ENCODE results near the gene FRMD4A.
"Not testable (repeated sequence)": the region's sequence is repeated elsewhere in the genome, so short reads cannot be mapped to it uniquely, and the experiment has no call there.

The FRMD4A gene

DNA sequence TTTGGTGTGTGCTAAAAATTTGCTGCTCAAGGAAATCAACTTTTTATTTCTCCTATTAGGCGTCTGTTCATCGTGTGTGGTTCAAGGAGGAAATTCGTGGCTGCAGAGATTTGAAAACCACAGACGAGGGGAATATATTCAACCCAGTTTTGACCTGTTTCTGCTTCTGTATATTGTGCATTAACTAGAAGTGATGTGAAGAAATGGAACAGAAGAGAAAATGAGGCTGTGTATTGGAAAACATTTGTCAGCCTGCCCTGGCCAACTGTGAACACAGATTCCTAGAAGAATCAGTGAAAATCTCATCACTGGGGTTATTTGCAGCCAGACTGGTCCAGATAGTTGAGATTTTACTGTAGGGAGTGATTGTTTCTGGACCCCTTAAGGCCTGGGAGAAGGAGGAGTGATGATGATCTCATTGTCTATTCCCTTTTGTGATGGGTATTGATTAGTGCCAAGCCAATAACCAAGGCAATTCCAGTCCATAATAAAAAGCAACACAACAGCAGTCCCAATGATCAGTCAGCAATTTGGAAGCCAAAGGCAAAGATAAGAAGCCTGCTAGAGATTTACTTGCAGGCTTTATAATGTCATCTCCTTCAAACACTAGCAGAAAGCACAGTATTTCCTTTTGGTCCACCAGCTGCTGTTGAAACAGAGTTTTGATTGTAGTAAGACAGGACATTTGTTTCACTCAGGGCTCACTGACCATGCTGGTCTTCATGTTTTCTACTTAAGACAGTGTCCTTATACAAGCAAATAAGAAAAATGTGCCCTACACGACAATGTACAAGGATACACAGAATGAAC, 404.5 kb downstream of the FRMD4A start:
- Histone ChIP-seq H3K36me3 (ENCODE audit: control insufficient read depth, insufficient read depth, low read length) (no peaks in the 10 kb centered on the region), H3K27me3 (ENCODE audit: control insufficient read depth, insufficient read depth, low read length) (no peaks in the 10 kb centered on the region), H3K9ac (ENCODE audit: low read length) (no peak overlapping the region), H3K4me1 (ENCODE audit: control insufficient read depth, insufficient read depth, low read length) (no peaks in the 10 kb centered on the region), H3K27ac (ENCODE audit: low read depth, low read length) (no peak overlapping the region), H3K4me3 (ENCODE audit: low read length) (no peak overlapping the region)

DNA sequence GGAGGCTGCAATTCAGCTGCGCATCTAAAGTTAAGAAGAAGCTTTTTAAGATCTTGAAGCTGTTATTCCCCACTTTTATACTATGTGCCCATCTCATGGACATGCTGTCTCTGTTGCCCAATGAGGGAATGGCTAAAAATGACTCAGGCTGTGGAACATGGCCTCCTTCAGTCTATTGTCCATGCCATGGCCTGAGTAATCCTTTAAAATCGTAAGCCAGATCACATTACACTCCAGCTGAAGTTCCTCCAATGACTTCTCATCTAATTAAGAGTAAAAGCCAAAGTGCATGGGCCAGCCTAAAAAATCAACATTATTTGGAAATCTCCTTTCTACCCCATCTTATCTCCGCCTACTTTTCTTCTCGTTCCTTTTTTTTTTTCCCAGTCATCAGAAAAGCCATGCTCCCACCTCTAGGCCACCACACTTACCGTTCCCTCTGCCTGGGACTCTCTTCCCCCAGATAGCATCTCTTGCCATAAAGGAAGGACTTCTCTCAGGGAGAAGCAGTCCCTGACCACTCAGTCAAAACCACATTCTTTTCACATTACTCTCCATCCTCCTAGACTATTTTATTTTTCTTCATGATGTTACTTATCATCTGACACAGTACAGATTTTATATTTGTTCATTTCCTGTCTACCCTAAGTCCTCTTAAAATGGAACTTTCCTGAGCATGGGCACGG, 406.5 kb downstream of the FRMD4A start:
- Histone ChIP-seq H3K36me3 (ENCODE audit: control insufficient read depth, insufficient read depth, low read length) (no peaks in the 10 kb centered on the region), H3K27ac (ENCODE audit: low read depth, low read length) (no peak overlapping the region), H3K9ac (ENCODE audit: low read length) (no peak overlapping the region), H3K4me1 (ENCODE audit: control insufficient read depth, insufficient read depth, low read length) (no peaks in the 10 kb centered on the region), H3K4me3 (ENCODE audit: low read length) (no peak overlapping the region), H3K27me3 (ENCODE audit: control insufficient read depth, insufficient read depth, low read length) (no peaks in the 10 kb centered on the region)

- H3K4me1 ChIP-seq (ENCODE audit: control insufficient read depth, insufficient read depth, low read length) = no peaks in the 10 kb centered on the region
- H3K27ac ChIP-seq (ENCODE audit: low read depth, low read length) = no peak overlapping the region
- H3K27me3 ChIP-seq (ENCODE audit: control insufficient read depth, insufficient read depth, low read length) = no peaks in the 10 kb centered on the region
These were observed 408.1 kb downstream of the FRMD4A start for GRCh38 chr10:13922586-13922985.

DNA sequence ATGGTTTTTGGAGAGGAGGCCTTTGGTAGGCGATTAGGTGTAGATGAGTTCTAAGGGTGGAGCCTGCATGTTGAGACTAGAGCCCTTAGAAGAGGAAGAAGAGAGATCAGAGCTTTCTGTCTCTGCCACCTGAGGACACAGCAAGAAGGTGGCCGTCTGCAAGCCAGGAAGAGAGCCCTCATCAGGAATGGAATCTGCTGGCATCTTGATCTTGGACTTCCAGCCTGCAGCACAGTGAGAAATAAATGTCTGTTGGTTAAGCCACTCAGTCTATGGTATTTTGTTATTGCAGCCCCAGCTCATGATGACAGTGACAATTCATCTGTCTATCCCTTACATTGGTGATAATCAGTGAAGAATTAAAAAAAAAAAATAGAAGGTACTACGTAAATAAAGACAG, 408.8 kb downstream of the FRMD4A start:
- Histone ChIP-seq H3K9ac (ENCODE audit: low read length) (no peak overlapping the region), H3K36me3 (ENCODE audit: control insufficient read depth, insufficient read depth, low read length) (no peaks in the 10 kb centered on the region), H3K27me3 (ENCODE audit: control insufficient read depth, insufficient read depth, low read length) (no peaks in the 10 kb centered on the region), H3K4me3 (ENCODE audit: low read length) (no peak overlapping the region), H3K27ac (ENCODE audit: low read depth, low read length) (no peak overlapping the region), H3K4me1 (ENCODE audit: control insufficient read depth, insufficient read depth, low read length) (no peaks in the 10 kb centered on the region)

More at GRCh38 chr10:13922586-13922985, 408.1 kb downstream of the FRMD4A start:
- Histone ChIP-seq H3K4me3 (ENCODE audit: low read length) (no peak overlapping the region), H3K36me3 (ENCODE audit: control insufficient read depth, insufficient read depth, low read length) (no peaks in the 10 kb centered on the region), H3K9ac (ENCODE audit: low read length) (no peak overlapping the region)

- not testable (repeated sequence) for H3K4me1 ChIP-seq (ENCODE audit: control insufficient read depth, insufficient read depth, low read length); H3K27ac ChIP-seq (ENCODE audit: low read depth, low read length); H3K9ac ChIP-seq (ENCODE audit: low read length); H3K36me3 ChIP-seq (ENCODE audit: control insufficient read depth, insufficient read depth, low read length); H3K4me3 ChIP-seq (ENCODE audit: low read length); H3K27me3 ChIP-seq (ENCODE audit: control insufficient read depth, insufficient read depth, low read length)
These were observed 409.6 kb downstream of the FRMD4A start for GRCh38 chr10:13921131-13921530.

- Histone ChIP-seq H3K4me1 (ENCODE audit: control insufficient read depth, insufficient read depth, low read length) (no peaks in the 10 kb centered on the region), H3K27ac (ENCODE audit: low read depth, low read length) (no peak overlapping the region), H3K4me3 (ENCODE audit: low read length) (no peak overlapping the region), H3K27me3 (ENCODE audit: control insufficient read depth, insufficient read depth, low read length) (no peaks in the 10 kb centered on the region), H3K36me3 (ENCODE audit: control insufficient read depth, insufficient read depth, low read length) (no peaks in the 10 kb centered on the region), H3K9ac (ENCODE audit: low read length) (no peak overlapping the region)
These were observed 410.3 kb downstream of the FRMD4A start for GRCh38 chr10:13920465-13920864.

DNA sequence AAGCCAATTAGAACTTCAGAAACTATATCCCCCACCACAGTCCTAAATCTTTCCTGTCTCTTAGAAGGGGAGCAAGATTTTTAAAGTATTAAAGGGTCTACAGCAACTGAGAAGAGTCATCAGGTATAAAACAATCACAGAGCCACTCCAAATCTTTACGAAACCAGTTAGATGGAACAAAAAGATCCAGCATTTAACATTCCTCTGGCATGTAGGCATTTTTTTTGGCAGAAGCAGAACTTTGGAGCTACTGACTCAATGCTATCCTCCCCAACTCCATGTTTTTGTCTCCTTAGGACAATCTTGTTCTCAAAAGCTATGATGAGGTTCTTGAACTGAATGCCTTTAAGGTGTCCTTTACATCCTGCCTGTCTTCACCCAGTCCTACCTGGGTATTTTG, 410.7 kb downstream of the FRMD4A start:
- H3K4me1 ChIP-seq (ENCODE audit: control insufficient read depth, insufficient read depth, low read length) = no peaks in the 10 kb centered on the region
- H3K27ac ChIP-seq (ENCODE audit: low read depth, low read length) = no peak overlapping the region
- no peak overlapping the region for H3K9ac ChIP-seq (ENCODE audit: low read length)
- H3K4me3 ChIP-seq (ENCODE audit: low read length) = no peak overlapping the region
- H3K36me3 ChIP-seq (ENCODE audit: control insufficient read depth, insufficient read depth, low read length) = no peaks in the 10 kb centered on the region
- no peaks in the 10 kb centered on the region for H3K27me3 ChIP-seq (ENCODE audit: control insufficient read depth, insufficient read depth, low read length)

- no peak overlapping the region for H3K27ac ChIP-seq (ENCODE audit: low read depth, low read length)
- no peak overlapping the region for H3K4me3 ChIP-seq (ENCODE audit: low read length)
- no peaks in the 10 kb centered on the region for H3K27me3 ChIP-seq (ENCODE audit: control insufficient read depth, insufficient read depth, low read length)
- H3K4me1 ChIP-seq (ENCODE audit: control insufficient read depth, insufficient read depth, low read length) = no peaks in the 10 kb centered on the region
- no peaks in the 10 kb centered on the region for H3K36me3 ChIP-seq (ENCODE audit: control insufficient read depth, insufficient read depth, low read length)
- no peak overlapping the region for H3K9ac ChIP-seq (ENCODE audit: low read length)
These were observed 412.9 kb downstream of the FRMD4A start for GRCh38 chr10:13917791-13918190.

DNA sequence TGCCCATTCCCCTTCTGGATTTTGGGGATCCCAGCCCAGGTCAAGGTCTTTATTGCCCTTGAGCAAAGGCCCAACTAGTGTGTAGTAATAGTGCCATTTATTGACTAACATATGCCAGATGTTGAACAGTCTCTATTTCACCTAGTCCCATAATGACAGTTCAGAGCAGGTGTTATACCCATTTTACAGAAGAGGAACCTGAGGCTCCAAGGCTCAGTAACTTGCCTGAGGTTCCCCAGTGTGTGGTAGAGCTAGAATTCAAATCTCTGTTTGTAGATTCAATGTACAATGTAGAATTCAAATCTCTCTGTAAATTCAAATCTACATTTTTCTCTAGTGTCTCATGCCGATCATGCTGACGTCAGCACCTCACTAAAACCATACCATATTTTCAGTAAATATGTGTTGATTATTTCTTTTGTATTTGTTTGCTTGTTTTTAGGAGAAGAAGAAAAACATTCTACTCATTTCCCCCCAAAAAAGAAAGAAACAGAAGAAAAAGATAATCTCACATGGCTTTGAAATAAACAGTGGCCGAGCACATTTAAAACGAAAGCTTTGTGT, 414.3 kb downstream of the FRMD4A start:
- no peak overlapping the region for H3K27ac ChIP-seq (ENCODE audit: low read depth, low read length)
- H3K4me3 ChIP-seq (ENCODE audit: low read length) = no peak overlapping the region

DNA sequence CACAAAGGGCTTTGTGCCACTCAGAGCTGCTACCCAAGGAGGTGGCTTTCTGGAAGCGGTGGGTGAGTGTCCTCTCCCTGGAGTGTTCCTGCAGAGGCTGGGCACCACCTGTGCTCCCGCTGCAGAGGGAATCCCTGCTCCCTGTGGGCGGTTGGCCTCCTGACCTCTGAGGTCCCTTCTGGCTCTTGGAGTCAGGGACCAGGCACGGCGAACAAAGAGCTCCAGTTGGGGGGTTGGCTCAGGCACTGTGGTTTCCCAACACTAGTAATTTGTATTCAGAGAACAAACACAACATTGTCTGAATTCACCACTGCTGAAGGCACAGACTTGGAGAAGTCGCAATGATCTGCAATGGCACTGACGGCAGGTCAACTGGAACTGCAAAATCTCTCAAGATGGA, 415.0 kb downstream of the FRMD4A start:
- H3K4me3 ChIP-seq (ENCODE audit: low read length) = no peak overlapping the region
- no peaks in the 10 kb centered on the region for H3K36me3 ChIP-seq (ENCODE audit: control insufficient read depth, insufficient read depth, low read length)
- H3K9ac ChIP-seq (ENCODE audit: low read length) = no peak overlapping the region
- no peaks in the 10 kb centered on the region for H3K27me3 ChIP-seq (ENCODE audit: control insufficient read depth, insufficient read depth, low read length)
- H3K27ac ChIP-seq (ENCODE audit: low read depth, low read length) = no peak overlapping the region
- no peaks in the 10 kb centered on the region for H3K4me1 ChIP-seq (ENCODE audit: control insufficient read depth, insufficient read depth, low read length)

More for the DNA sequence above, 414.3 kb downstream of the FRMD4A start:
- Histone ChIP-seq H3K27me3 (ENCODE audit: control insufficient read depth, insufficient read depth, low read length) (no peaks in the 10 kb centered on the region), H3K4me1 (ENCODE audit: control insufficient read depth, insufficient read depth, low read length) (no peaks in the 10 kb centered on the region), H3K9ac (ENCODE audit: low read length) (no peak overlapping the region), H3K36me3 (ENCODE audit: control insufficient read depth, insufficient read depth, low read length) (no peaks in the 10 kb centered on the region)

DNA sequence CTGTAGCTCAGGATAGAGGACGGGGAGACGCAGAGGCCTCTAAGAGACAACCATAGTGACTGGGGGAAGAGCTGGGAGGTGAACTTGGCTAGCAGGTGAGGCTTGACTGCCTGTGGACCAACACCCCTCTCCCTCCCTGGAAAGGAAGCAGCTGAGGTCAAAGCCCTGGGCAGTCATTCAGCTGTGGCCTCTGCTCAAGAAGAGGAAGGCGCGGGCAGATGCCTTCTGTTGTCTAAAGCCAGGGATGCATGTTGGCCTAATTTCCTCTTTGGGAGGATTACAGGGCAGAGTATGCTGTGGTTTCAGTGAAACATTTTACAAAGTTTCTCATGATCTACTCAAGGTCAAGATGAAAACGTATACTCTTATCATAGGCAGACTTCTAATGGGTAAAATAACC, 416.8 kb downstream of the FRMD4A start:
- no peaks in the 10 kb centered on the region for H3K27me3 ChIP-seq (ENCODE audit: control insufficient read depth, insufficient read depth, low read length)
- no peaks in the 10 kb centered on the region for H3K36me3 ChIP-seq (ENCODE audit: control insufficient read depth, insufficient read depth, low read length)
- no peak overlapping the region for H3K27ac ChIP-seq (ENCODE audit: low read depth, low read length)
- no peaks in the 10 kb centered on the region for H3K4me1 ChIP-seq (ENCODE audit: control insufficient read depth, insufficient read depth, low read length)
- H3K4me3 ChIP-seq (ENCODE audit: low read length) = no peak overlapping the region
- H3K9ac ChIP-seq (ENCODE audit: low read length) = no peak overlapping the region

- no peaks in the 10 kb centered on the region for H3K4me1 ChIP-seq (ENCODE audit: control insufficient read depth, insufficient read depth, low read length)
- no peak overlapping the region for H3K9ac ChIP-seq (ENCODE audit: low read length)
- H3K27ac ChIP-seq (ENCODE audit: low read depth, low read length) = no peak overlapping the region
- H3K4me3 ChIP-seq (ENCODE audit: low read length) = no peak overlapping the region
- no peaks in the 10 kb centered on the region for H3K36me3 ChIP-seq (ENCODE audit: control insufficient read depth, insufficient read depth, low read length)
- H3K27me3 ChIP-seq (ENCODE audit: control insufficient read depth, insufficient read depth, low read length) = no peaks in the 10 kb centered on the region
These were observed 418.8 kb downstream of the FRMD4A start for GRCh38 chr10:13911821-13912520.
